ENCODE results near the gene MESP1.

Gene MESP1

GRCh38 chr15:89704411-89704810, 46.6 kb downstream of the MESP1 start:
- no peak overlapping the region for H3K27ac ChIP-seq (ENCODE audit: low read depth, low read length)
- no peaks in the 10 kb centered on the region for H3K36me3 ChIP-seq (ENCODE audit: control insufficient read depth, low read length)
- H3K27me3 ChIP-seq (ENCODE audit: control insufficient read depth, low read length): no peaks in the 10 kb centered on the region
- no peaks in the 10 kb centered on the region for H3K9me3 ChIP-seq (ENCODE audit: control insufficient read depth, insufficient read depth, low read length)
- no peak overlapping the region for H3K4me2 ChIP-seq (ENCODE audit: low read length)
- no peaks in the 10 kb centered on the region for H4K20me1 ChIP-seq (ENCODE audit: control insufficient read depth, insufficient read depth, low read depth, low read length)
- H3K4me1 ChIP-seq (ENCODE audit: control insufficient read depth, low read length): no peaks in the 10 kb centered on the region
- H3K9me2 ChIP-seq (replicated peaks; ENCODE audit: control insufficient read depth, low read length): no peaks in the 10 kb centered on the region
- TF ChIP-seq CTCF (IDR thresholded peaks at IDR 0.05; ENCODE audit: low read depth, low read length, poor library complexity, severe bottlenecking) (no peak), EZH2phosphoT487 (IDR thresholded peaks at IDR 0.05; ENCODE audit: borderline replicate concordance, low read length) (no peak)
- no peaks in the 10 kb centered on the region for H3K79me2 ChIP-seq (ENCODE audit: control insufficient read depth, low read length)
- H3F3A ChIP-seq (ENCODE audit: control insufficient read depth, insufficient read depth): no peaks in the 10 kb centered on the region
- H3K4me3 ChIP-seq (ENCODE audit: low read length): no peak overlapping the region
